H1 (cell line): Measurements from ENCODE around the gene ENTPD8.

Source experiments
- CEBPB ChIP-seq: IDR thresholded peaks from 2 replicates; pipeline ENCODE4 v1.6.1; 2012; ENCODE audit warnings: low read depth, low read length
- CTCF ChIP-seq, 3 experiments: IDR thresholded peaks; 1 replicate in 2 of 3; 2 replicates in 1 of 3; pipeline versions ENCODE4 v1.5.1 to v1.6.1; 2011; ENCODE audit warnings: low read length in 3 of 3, mild to moderate bottlenecking in 3 of 3, inconsistent platforms in 2 of 3, low read depth in 1 of 3, moderate library complexity in 1 of 3; ENCODE audit not compliant: insufficient read depth in 1 of 3; ENCODE audit errors: control extremely low read depth in 1 of 3
- EZH2 ChIP-seq: fragments of 200-600 bp; sonication (generic); IDR thresholded peaks from 2 replicates; pipeline ENCODE4 v1.7.1; 2012; ENCODE audit warnings: low read depth, mild to moderate bottlenecking, moderate library complexity, low read length, inconsistent platforms; ENCODE audit not compliant: severe bottlenecking
- RNF2 ChIP-seq: fragments of 200-900, 300-1000 bp; sonication (generic); IDR thresholded peaks from 2 replicates; pipeline ENCODE4 v1.7.1; 2016; ENCODE audit warnings: borderline replicate concordance, low read depth, mild to moderate bottlenecking, antibody characterized with exemption, low read length; ENCODE audit not compliant: poor library complexity, severe bottlenecking; ENCODE audit errors: missing control alignments
- RXRA ChIP-seq: IDR thresholded peaks from 2 replicates; pipeline ENCODE4 v1.6.1; 2011; ENCODE audit warnings: low read depth, mild to moderate bottlenecking, low read length, moderate library complexity; ENCODE audit not compliant: insufficient read depth
- TAF1 ChIP-seq: IDR thresholded peaks from 2 replicates; pipeline ENCODE4 v1.6.1; 2011; ENCODE audit warnings: mild to moderate bottlenecking, low read depth, low read length

- TF ChIP-seq RXRA = no peak
- TF ChIP-seq RNF2 = no peak
- no peak for TF ChIP-seq CTCF (IDR thresholded peaks at IDR 0.05; ENCODE audit: control extremely low read depth in 1 of 3, insufficient read depth in 1 of 3, low read depth in 1 of 3, low read length in 3 of 3)
- no peak for TF ChIP-seq CEBPB
- TF ChIP-seq EZH2 = no peak
- TF ChIP-seq TAF1 = no peak
Measured at GRCh38 chr9:137407590-137408300, 33.4 kb downstream of the ENTPD8 start.
